CD14-positive monocyte (primary cell): ENCODE data around the gene FAM20B. TPM values are rescaled to one million over a fixed set of nuclear protein-coding genes. Genes with fewer than 3 reads are reported as not detected.

ENCODE experiments used
- DNase-seq, 3 donors: peaks; one replicate each; pipeline ENCODE4 v3.0.0-alpha.2; 2011 to 2022
- H2AFZ ChIP-seq: 2 replicates; pipeline ENCODE4 v1.6.0; 2012; ENCODE audit warnings: mild to moderate bottlenecking, low read depth, low read length, inconsistent platforms; ENCODE audit not compliant: insufficient read depth, poor library complexity, severe bottlenecking
- H3K27ac ChIP-seq, 2 donors: 1 replicate in 1 of 2; 2 replicates in 1 of 2; pipeline ENCODE4 v1.5.1; 2012 to 2013; ENCODE audit warnings: low read length in 2 of 2, control low read depth in 1 of 2, inconsistent platforms in 1 of 2, low read depth in 1 of 2, mild to moderate bottlenecking in 1 of 2
- H3K27me3 ChIP-seq, 2 donors: one replicate each; pipeline versions ENCODE4 v1.6.0 to v1.6.1; 2011 to 2013; ENCODE audit warnings: low read length in 2 of 2; ENCODE audit not compliant: control insufficient read depth in 2 of 2, insufficient read depth in 2 of 2
- H3K36me3 ChIP-seq, 2 donors: replicated peaks in 1 of 2; 1 replicate in 1 of 2; 2 replicates in 1 of 2; pipeline versions ENCODE4 v1.5.1 to v1.6.1; 2012 to 2013; ENCODE audit warnings: low read length in 2 of 2, control low read depth in 1 of 2, inconsistent platforms in 1 of 2, mild to moderate bottlenecking in 1 of 2; ENCODE audit not compliant: insufficient read depth in 2 of 2, control insufficient read depth in 1 of 2
- H3K4me1 ChIP-seq, 2 donors: 1 replicate in 1 of 2; 2 replicates in 1 of 2; pipeline versions ENCODE4 v1.5.1 to v1.6.1; 2012 to 2013; ENCODE audit warnings: low read length in 2 of 2, control low read depth in 1 of 2, inconsistent platforms in 1 of 2, mild to moderate bottlenecking in 1 of 2, moderate library complexity in 1 of 2; ENCODE audit not compliant: insufficient read depth in 2 of 2, control insufficient read depth in 1 of 2
- H3K4me2 ChIP-seq: replicated peaks from 2 replicates; pipeline ENCODE3; 2012; ENCODE audit warnings: low read length, moderate library complexity, mild to moderate bottlenecking; ENCODE audit not compliant: poor library complexity, severe bottlenecking; ENCODE audit errors: extremely low read depth
- H3K4me3 ChIP-seq, 3 experiments: fragments of 200-600 bp in 1 of 3; sonication (generic) in 1 of 3; replicated peaks in 1 of 3; 1 replicate in 2 of 3; 2 replicates in 1 of 3; pipeline ENCODE4 v1.5.1; 2011 to 2013; ENCODE audit warnings: low read length in 3 of 3, mild to moderate bottlenecking in 3 of 3, control low read depth in 2 of 3, low read depth in 2 of 3, inconsistent platforms in 1 of 3, moderate library complexity in 1 of 3
- H3K79me2 ChIP-seq: 2 replicates; pipeline ENCODE4 v1.6.0; 2012; ENCODE audit warnings: mild to moderate bottlenecking, control low read depth, inconsistent platforms, low read length, moderate library complexity; ENCODE audit not compliant: insufficient read depth
- H3K9ac ChIP-seq: 2 replicates; pipeline ENCODE4 v1.6.0; 2017; ENCODE audit warnings: low read length, mild to moderate bottlenecking; ENCODE audit not compliant: insufficient read depth, poor library complexity, severe bottlenecking
- H3K9me3 ChIP-seq, 2 donors: replicated peaks in 1 of 2; 1 replicate in 1 of 2; 2 replicates in 1 of 2; pipeline versions ENCODE4 v1.5.1 to v1.6.1; 2012 to 2013; ENCODE audit warnings: low read length in 2 of 2, control low read depth in 1 of 2; ENCODE audit not compliant: control insufficient read depth in 1 of 2, insufficient read depth in 1 of 2
- H4K20me1 ChIP-seq: 2 replicates; pipeline ENCODE4 v1.6.0; 2012; ENCODE audit warnings: mild to moderate bottlenecking, low read length, control low read depth, moderate library complexity; ENCODE audit not compliant: insufficient read depth
- H3K27ac Mint-ChIP-seq, 7 donors: one replicate each; pipeline ENCODE4 v1.8.0; 2020; ENCODE audit warnings: mild to moderate bottlenecking in 7 of 7, mixed read lengths in 7 of 7, moderate library complexity in 6 of 7, inconsistent platforms in 2 of 7
- H3K27me3 Mint-ChIP-seq, 3 donors: one replicate each; pipeline ENCODE4 v1.8.0; 2021 to 2022; ENCODE audit warnings: low read depth in 3 of 3, mild to moderate bottlenecking in 3 of 3, mixed read lengths in 3 of 3, moderate library complexity in 3 of 3, inconsistent platforms in 1 of 3
- H3K36me3 Mint-ChIP-seq, 2 donors: one replicate each; pipeline ENCODE4 v1.8.0; 2020; ENCODE audit warnings: mixed read lengths in 2 of 2, inconsistent platforms in 1 of 2, mild to moderate bottlenecking in 1 of 2
- H3K4me1 Mint-ChIP-seq: one replicate; pipeline ENCODE4 v1.8.0; 2020; ENCODE audit warnings: mild to moderate bottlenecking, mixed read lengths
- H3K4me3 Mint-ChIP-seq, 2 donors: one replicate each; pipeline ENCODE4 v1.8.0; 2020; ENCODE audit warnings: mild to moderate bottlenecking in 2 of 2, mixed read lengths in 2 of 2, moderate library complexity in 1 of 2
- H3K9me3 Mint-ChIP-seq, 7 donors: one replicate each; pipeline ENCODE4 v1.8.0; 2020 to 2022; ENCODE audit warnings: mixed read lengths in 7 of 7, mild to moderate bottlenecking in 6 of 7, moderate library complexity in 6 of 7, inconsistent platforms in 2 of 7
- WGBS: methylation state at CpG from one replicate; pipeline ENCODE4 v1.1.5; 2013; ENCODE audit warnings: missing lambda C conversion rate; ENCODE audit not compliant: insufficient coverage; 5-methylcytosine and 5-hydroxymethylcytosine counted together
- intact Hi-C, 2 donors: fragments of 100-400 bp; cut with micrococcal nuclease; formaldehyde crosslinking; loops; one replicate each; pipeline versions ENCODE4 v1.15.0 to v1.15.1; 2023
- polyA plus RNA-seq, 3 donors: library from polyadenylated mRNA; depleted of rRNA in 1 of 3; unstranded in 2 of 3; stranded (reverse) in 1 of 3; fragments of 300-500 nt in 2 of 3; fragments of >200 nt in 1 of 3; fragmentation: Illumina TruSeq in 2 of 3; gene quantifications; 1 replicate in 2 of 3; 2 replicates in 1 of 3; pipeline ENCODE4 v1.2.3, GENCODE V29; 2012 to 2021
- TF ChIP-seq, protein P1 (sequence below): fragments of 200-600 bp; IDR thresholded peaks from one replicate; pipeline ENCODE4 v1.8.0; 2022; ENCODE audit warnings: antibody characterized with exemption, mild to moderate bottlenecking

Gene FAM20B
- polyA plus RNA-seq, 3 donors, result 4.0 to 6.7 (median 4.4) TPM

DNA sequence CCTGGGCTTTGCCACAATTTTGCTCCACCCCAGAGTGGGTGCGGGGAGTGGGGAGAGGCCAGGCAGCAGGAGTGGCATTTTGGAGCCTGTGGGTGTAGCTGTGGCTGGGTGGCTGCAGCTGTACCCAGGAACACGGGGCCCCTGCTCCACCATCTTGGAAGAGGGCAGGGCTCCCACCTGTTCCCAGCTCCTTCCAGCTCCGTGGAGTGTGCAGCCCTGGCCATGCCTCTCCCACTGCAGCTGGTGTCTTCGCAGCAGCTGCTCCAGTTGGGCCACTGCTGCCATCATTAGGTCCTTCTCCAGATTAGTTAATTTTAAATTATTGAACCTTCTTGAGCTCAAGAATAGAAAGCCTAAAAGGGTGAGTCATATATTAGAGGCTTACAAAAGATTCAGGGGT is 17.6 kb downstream of the FAM20B start:
- WGBS, result 100% methylated on average over 3 of the region's 4 CpGs
- peaks cover 15% of the 10 kb centered on the region for H4K20me1 ChIP-seq
- H3K4me1 Mint-ChIP-seq, result peaks cover 10% of the 10 kb centered on the region
- no peak overlapping the region for H3K4me3 ChIP-seq
- intact Hi-C loops, result no loop called here
- H3K4me3 Mint-ChIP-seq, result no peak overlapping the region
- H3K27ac ChIP-seq, result no peak overlapping the region
- no peak overlapping the region for H2AFZ ChIP-seq
- H3K4me2 ChIP-seq, result no peak overlapping the region
- H3K27me3 Mint-ChIP-seq, result peaks cover 0 to 1% (median 0%) of the 10 kb centered on the region in 3 donors
- H3K79me2 ChIP-seq, result peaks cover 42% of the 10 kb centered on the region
- peaks cover 1 to 9% of the 10 kb centered on the region in 2 donors for H3K4me1 ChIP-seq
- H3K9ac ChIP-seq, result no peak overlapping the region
- H3K27me3 ChIP-seq, result no peaks in the 10 kb centered on the region
- H3K36me3 Mint-ChIP-seq, result peaks cover 21 to 37% of the 10 kb centered on the region in 2 donors
- H3K9me3 Mint-ChIP-seq, result peaks cover 0 to 13% (median 0%) of the 10 kb centered on the region in 7 donors
- no peak for DNase-seq
- TF ChIP-seq, protein P1, sequence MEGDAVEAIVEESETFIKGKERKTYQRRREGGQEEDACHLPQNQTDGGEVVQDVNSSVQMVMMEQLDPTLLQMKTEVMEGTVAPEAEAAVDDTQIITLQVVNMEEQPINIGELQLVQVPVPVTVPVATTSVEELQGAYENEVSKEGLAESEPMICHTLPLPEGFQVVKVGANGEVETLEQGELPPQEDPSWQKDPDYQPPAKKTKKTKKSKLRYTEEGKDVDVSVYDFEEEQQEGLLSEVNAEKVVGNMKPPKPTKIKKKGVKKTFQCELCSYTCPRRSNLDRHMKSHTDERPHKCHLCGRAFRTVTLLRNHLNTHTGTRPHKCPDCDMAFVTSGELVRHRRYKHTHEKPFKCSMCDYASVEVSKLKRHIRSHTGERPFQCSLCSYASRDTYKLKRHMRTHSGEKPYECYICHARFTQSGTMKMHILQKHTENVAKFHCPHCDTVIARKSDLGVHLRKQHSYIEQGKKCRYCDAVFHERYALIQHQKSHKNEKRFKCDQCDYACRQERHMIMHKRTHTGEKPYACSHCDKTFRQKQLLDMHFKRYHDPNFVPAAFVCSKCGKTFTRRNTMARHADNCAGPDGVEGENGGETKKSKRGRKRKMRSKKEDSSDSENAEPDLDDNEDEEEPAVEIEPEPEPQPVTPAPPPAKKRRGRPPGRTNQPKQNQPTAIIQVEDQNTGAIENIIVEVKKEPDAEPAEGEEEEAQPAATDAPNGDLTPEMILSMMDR, result no peak
- peaks cover 0 to 6% of the 10 kb centered on the region in 2 donors for H3K9me3 ChIP-seq
- H3K36me3 ChIP-seq, result peaks cover 6 to 17% of the 10 kb centered on the region in 2 donors
- H3K27ac Mint-ChIP-seq, result peak overlapping the region in 1 of 7 donors; percentile 19

GRCh38 chr1:179043907-179044306 is 18.2 kb downstream of the FAM20B start:
- H3K9me3 Mint-ChIP-seq, result peaks cover 0 to 13% (median 0%) of the 10 kb centered on the region in 7 donors
- no peak overlapping the region for H3K4me3 Mint-ChIP-seq
- H3K4me3 ChIP-seq, result no peak overlapping the region
- no peaks in the 10 kb centered on the region for H3K27me3 ChIP-seq
- peaks cover 4% of the 10 kb centered on the region for H3K4me1 Mint-ChIP-seq
- peaks cover 22 to 38% of the 10 kb centered on the region in 2 donors for H3K36me3 Mint-ChIP-seq
- peaks cover 37% of the 10 kb centered on the region for H3K79me2 ChIP-seq
- TF ChIP-seq, protein P1, result no peak
- H3K27ac Mint-ChIP-seq, result peak overlapping the region in 1 of 7 donors; percentile 54
- H3K36me3 ChIP-seq, result peaks cover 6 to 17% of the 10 kb centered on the region in 2 donors
- no peak for DNase-seq
- intact Hi-C loops, result no loop called here
- no peak overlapping the region for H3K9ac ChIP-seq
- peaks cover 11% of the 10 kb centered on the region for H4K20me1 ChIP-seq
- no peak overlapping the region for H3K4me2 ChIP-seq
- H2AFZ ChIP-seq, result no peak overlapping the region
- peaks cover 0 to 1% (median 0%) of the 10 kb centered on the region in 3 donors for H3K27me3 Mint-ChIP-seq
- peaks cover 0 to 5% of the 10 kb centered on the region in 2 donors for H3K4me1 ChIP-seq
- peaks cover 0 to 6% of the 10 kb centered on the region in 2 donors for H3K9me3 ChIP-seq
- no peak overlapping the region for H3K27ac ChIP-seq
- WGBS, result 100% methylated on average over 3 of the region's 5 CpGs
